HEK293 (cell line): Measurements from ENCODE around the gene NLGN1.

Experiments
- CTCF ChIA-PET: fragments of 350-600 bp; formaldehyde crosslinking; extraction: SDS; loops from one replicate; lab custom pipeline; 2021; ENCODE audit warnings: antibody characterized with exemption; lab: Yijun Ruan, JAX
- POLR2A ChIA-PET: fragments of 300-600 bp; formaldehyde crosslinking; extraction: SDS; loops from one replicate; lab custom pipeline; 2020; ENCODE audit warnings: antibody characterized with exemption, inconsistent platforms; lab: Yijun Ruan, JAX
- H3K27ac ChIP-seq: fragments of 200-500 bp; sonication (Bioruptor generic); 2 replicates; pipeline ENCODE4 v1.5.1; 2014; ENCODE audit warnings: low read depth, low read length, control low read depth, inconsistent platforms; ENCODE audit errors: extremely low read depth
- H3K36me3 ChIP-seq, 2 experiments: fragments of 200-500 bp in 1 of 2; sonication (Bioruptor generic) in 1 of 2; 1 replicate in 1 of 2; 2 replicates in 1 of 2; pipeline ENCODE4 v1.5.1; 2014 to 2017; ENCODE audit warnings: inconsistent platforms in 2 of 2, low read length in 2 of 2; ENCODE audit not compliant: control insufficient read depth in 2 of 2, insufficient read depth in 1 of 2
- H3K4me1 ChIP-seq: fragments of 200-500 bp; sonication (Bioruptor generic); 2 replicates; pipeline ENCODE4 v1.5.1; 2014; ENCODE audit warnings: mild to moderate bottlenecking, low read length, inconsistent platforms; ENCODE audit not compliant: control insufficient read depth, insufficient read depth
- H3K4me3 ChIP-seq: 2 replicates; pipeline ENCODE4 v1.5.1; 2011; ENCODE audit warnings: low read depth, mild to moderate bottlenecking, control low read depth, low read length, moderate library complexity
- H3K9me3 ChIP-seq: fragments of 200-500 bp; sonication (Bioruptor generic); 2 replicates; pipeline ENCODE4 v1.5.1; 2014; ENCODE audit warnings: low read depth, low read length, inconsistent platforms; ENCODE audit not compliant: control insufficient read depth, insufficient read depth
- GFI1B ChIP-seq: fragments of 450-650 bp; formaldehyde crosslinking; IDR thresholded peaks from 2 replicates; pipeline ENCODE4 v1.5.1; 2016; ENCODE audit warnings: missing biosample characterization, missing genetic modification characterization
- GLIS2 ChIP-seq: fragments of 450-650 bp; formaldehyde crosslinking; IDR thresholded peaks from 2 replicates; pipeline ENCODE4 v1.5.1; 2016; ENCODE audit warnings: missing biosample characterization, missing genetic modification characterization
- KLF1 ChIP-seq: fragments of 450-650 bp; formaldehyde crosslinking; IDR thresholded peaks from 2 replicates; pipeline ENCODE4 v1.5.1; 2016; ENCODE audit warnings: missing biosample characterization, missing genetic modification characterization
- SALL2 ChIP-seq: fragments of 450-650 bp; formaldehyde crosslinking; IDR thresholded peaks from 2 replicates; pipeline ENCODE4 v1.5.0; 2017; ENCODE audit warnings: missing biosample characterization, mild to moderate bottlenecking, missing genetic modification characterization, borderline replicate concordance
- SP7 ChIP-seq: fragments of 450-650 bp; formaldehyde crosslinking; IDR thresholded peaks from 2 replicates; pipeline ENCODE4 v1.5.1; 2016; ENCODE audit warnings: missing biosample characterization, missing genetic modification characterization
- ZNF121 ChIP-seq: fragments of 450-650 bp; formaldehyde crosslinking; IDR thresholded peaks from 2 replicates; pipeline ENCODE4 v1.5.1; 2016; ENCODE audit warnings: missing biosample characterization, missing genetic modification characterization
- ZNF132 ChIP-seq: fragments of 450-650 bp; formaldehyde crosslinking; IDR thresholded peaks from 2 replicates; pipeline ENCODE4 v1.5.1; 2017; ENCODE audit warnings: missing biosample characterization, missing genetic modification characterization, borderline replicate concordance
- ZNF157 ChIP-seq: fragments of 450-650 bp; formaldehyde crosslinking; IDR thresholded peaks from 2 replicates; pipeline ENCODE4 v1.5.1; 2016; ENCODE audit warnings: missing biosample characterization, missing genetic modification characterization
- ZNF202 ChIP-seq: fragments of 450-650 bp; formaldehyde crosslinking; IDR thresholded peaks from 2 replicates; pipeline ENCODE4 v1.5.1; 2016; ENCODE audit warnings: missing biosample characterization, missing genetic modification characterization, borderline replicate concordance
- ZNF214 ChIP-seq: fragments of 450-650 bp; formaldehyde crosslinking; IDR thresholded peaks from 2 replicates; pipeline ENCODE4 v1.5.1; 2017; ENCODE audit warnings: missing biosample characterization, mild to moderate bottlenecking, missing genetic modification characterization, borderline replicate concordance
- ZNF449 ChIP-seq: fragments of 450-650 bp; formaldehyde crosslinking; IDR thresholded peaks from 2 replicates; pipeline ENCODE4 v1.5.1; 2017; ENCODE audit warnings: missing biosample characterization, mild to moderate bottlenecking, missing genetic modification characterization, moderate library complexity
- ZNF558 ChIP-seq: fragments of 450-650 bp; formaldehyde crosslinking; IDR thresholded peaks from 2 replicates; pipeline ENCODE4 v1.5.1; 2016; ENCODE audit warnings: missing biosample characterization, missing genetic modification characterization
- ZNF600 ChIP-seq: fragments of 450-650 bp; formaldehyde crosslinking; IDR thresholded peaks from 2 replicates; pipeline ENCODE4 v1.5.1; 2016; ENCODE audit warnings: missing biosample characterization, missing genetic modification characterization
- ZNF621 ChIP-seq: fragments of 450-650 bp; formaldehyde crosslinking; IDR thresholded peaks from 2 replicates; pipeline ENCODE4 v1.5.1; 2017; ENCODE audit warnings: missing biosample characterization, missing genetic modification characterization
- ZNF670 ChIP-seq: fragments of 450-650 bp; formaldehyde crosslinking; IDR thresholded peaks from 2 replicates; pipeline ENCODE4 v1.5.1; 2016; ENCODE audit warnings: missing biosample characterization, missing genetic modification characterization, low read depth
- ZNF777 ChIP-seq: fragments of 450-650 bp; formaldehyde crosslinking; IDR thresholded peaks from 2 replicates; pipeline ENCODE4 v1.5.1; 2017; ENCODE audit warnings: missing biosample characterization, missing genetic modification characterization, borderline replicate concordance
- ZSCAN18 ChIP-seq: fragments of 450-650 bp; formaldehyde crosslinking; IDR thresholded peaks from 2 replicates; pipeline ENCODE4 v1.5.1; 2016; ENCODE audit warnings: missing biosample characterization, missing genetic modification characterization
- TF ChIP-seq, protein P1 (sequence below): fragments of 450-650 bp; formaldehyde crosslinking; IDR thresholded peaks from 2 replicates; pipeline ENCODE4 v1.5.1; 2016; ENCODE audit warnings: missing biosample characterization, missing genetic modification characterization, borderline replicate concordance
- TF ChIP-seq, protein P2 (sequence below): fragments of 450-650 bp; formaldehyde crosslinking; IDR thresholded peaks from 2 replicates; pipeline ENCODE4 v1.5.1; 2016; ENCODE audit warnings: missing biosample characterization, missing genetic modification characterization

The NLGN1 gene

DNA sequence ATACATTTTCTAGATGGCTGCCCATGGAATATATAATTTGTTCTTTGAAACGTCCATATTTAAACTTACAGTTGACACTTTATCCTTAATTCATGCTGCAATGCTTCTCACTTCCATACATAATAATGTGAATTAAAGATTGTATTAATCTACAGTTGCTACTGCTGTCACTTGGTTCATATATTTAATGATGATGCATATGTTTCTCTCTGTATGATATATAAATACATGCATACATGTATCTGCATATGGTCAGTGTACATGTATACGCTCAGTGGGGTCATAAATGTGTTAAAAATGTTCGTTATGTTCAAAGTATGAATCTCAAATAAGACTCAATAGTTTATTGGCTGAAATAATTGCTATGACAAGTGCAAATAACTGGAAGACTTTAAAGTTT is 382.5 kb downstream of the NLGN1 start:
- ChIA-PET CTCF (no interaction called here), POLR2A (no interaction called here)
- Histone ChIP-seq H3K9me3 (no peaks in the 10 kb centered on the region), H3K27ac (no peak overlapping the region)
- no peak for TF ChIP-seq ZSCAN18 (tag by site-specific recombination)
- TF ChIP-seq GLIS2 (tag by site-specific recombination), result no peak
- TF ChIP-seq ZNF449 (tag by site-specific recombination), result no peak
- no peak for TF ChIP-seq ZNF202
- TF ChIP-seq, protein P1, sequence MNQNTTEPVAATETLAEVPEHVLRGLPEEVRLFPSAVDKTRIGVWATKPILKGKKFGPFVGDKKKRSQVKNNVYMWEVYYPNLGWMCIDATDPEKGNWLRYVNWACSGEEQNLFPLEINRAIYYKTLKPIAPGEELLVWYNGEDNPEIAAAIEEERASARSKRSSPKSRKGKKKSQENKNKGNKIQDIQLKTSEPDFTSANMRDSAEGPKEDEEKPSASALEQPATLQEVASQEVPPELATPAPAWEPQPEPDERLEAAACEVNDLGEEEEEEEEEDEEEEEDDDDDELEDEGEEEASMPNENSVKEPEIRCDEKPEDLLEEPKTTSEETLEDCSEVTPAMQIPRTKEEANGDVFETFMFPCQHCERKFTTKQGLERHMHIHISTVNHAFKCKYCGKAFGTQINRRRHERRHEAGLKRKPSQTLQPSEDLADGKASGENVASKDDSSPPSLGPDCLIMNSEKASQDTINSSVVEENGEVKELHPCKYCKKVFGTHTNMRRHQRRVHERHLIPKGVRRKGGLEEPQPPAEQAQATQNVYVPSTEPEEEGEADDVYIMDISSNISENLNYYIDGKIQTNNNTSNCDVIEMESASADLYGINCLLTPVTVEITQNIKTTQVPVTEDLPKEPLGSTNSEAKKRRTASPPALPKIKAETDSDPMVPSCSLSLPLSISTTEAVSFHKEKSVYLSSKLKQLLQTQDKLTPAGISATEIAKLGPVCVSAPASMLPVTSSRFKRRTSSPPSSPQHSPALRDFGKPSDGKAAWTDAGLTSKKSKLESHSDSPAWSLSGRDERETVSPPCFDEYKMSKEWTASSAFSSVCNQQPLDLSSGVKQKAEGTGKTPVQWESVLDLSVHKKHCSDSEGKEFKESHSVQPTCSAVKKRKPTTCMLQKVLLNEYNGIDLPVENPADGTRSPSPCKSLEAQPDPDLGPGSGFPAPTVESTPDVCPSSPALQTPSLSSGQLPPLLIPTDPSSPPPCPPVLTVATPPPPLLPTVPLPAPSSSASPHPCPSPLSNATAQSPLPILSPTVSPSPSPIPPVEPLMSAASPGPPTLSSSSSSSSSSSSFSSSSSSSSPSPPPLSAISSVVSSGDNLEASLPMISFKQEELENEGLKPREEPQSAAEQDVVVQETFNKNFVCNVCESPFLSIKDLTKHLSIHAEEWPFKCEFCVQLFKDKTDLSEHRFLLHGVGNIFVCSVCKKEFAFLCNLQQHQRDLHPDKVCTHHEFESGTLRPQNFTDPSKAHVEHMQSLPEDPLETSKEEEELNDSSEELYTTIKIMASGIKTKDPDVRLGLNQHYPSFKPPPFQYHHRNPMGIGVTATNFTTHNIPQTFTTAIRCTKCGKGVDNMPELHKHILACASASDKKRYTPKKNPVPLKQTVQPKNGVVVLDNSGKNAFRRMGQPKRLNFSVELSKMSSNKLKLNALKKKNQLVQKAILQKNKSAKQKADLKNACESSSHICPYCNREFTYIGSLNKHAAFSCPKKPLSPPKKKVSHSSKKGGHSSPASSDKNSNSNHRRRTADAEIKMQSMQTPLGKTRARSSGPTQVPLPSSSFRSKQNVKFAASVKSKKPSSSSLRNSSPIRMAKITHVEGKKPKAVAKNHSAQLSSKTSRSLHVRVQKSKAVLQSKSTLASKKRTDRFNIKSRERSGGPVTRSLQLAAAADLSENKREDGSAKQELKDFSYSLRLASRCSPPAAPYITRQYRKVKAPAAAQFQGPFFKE (tag by site-specific recombination), result no peak
- no peak for TF ChIP-seq ZNF214 (tag by site-specific recombination)
- no peak for TF ChIP-seq SALL2 (tag by site-specific recombination)
- TF ChIP-seq ZNF132 (tag by site-specific recombination), result no peak
- no peak for TF ChIP-seq KLF1 (tag by site-specific recombination)
- no peak for TF ChIP-seq ZNF558
- TF ChIP-seq ZNF600 (tag by site-specific recombination), result no peak
- TF ChIP-seq SP7 (tag by site-specific recombination), result no peak
- TF ChIP-seq ZNF121, result no peak
- no peak for TF ChIP-seq ZNF777 (tag by site-specific recombination)
- TF ChIP-seq, all 188 proteins: peak for 0
- Histone ChIP-seq H3K36me3 (no peaks in the 10 kb centered on the region), H3K4me1 (no peaks in the 10 kb centered on the region), H3K4me3 (no peak overlapping the region)

GRCh38 chr3:173785004-173785403 is 387.5 kb downstream of the NLGN1 start:
- Histone ChIP-seq H3K36me3 (no peaks in the 10 kb centered on the region), H3K9me3 (no peaks in the 10 kb centered on the region), H3K4me1 (no peaks in the 10 kb centered on the region), H3K4me3 (no peak overlapping the region), H3K27ac (no peak overlapping the region)
- POLR2A ChIA-PET, result no interaction called here
- CTCF ChIA-PET, result no interaction called here
- TF ChIP-seq, protein P2, sequence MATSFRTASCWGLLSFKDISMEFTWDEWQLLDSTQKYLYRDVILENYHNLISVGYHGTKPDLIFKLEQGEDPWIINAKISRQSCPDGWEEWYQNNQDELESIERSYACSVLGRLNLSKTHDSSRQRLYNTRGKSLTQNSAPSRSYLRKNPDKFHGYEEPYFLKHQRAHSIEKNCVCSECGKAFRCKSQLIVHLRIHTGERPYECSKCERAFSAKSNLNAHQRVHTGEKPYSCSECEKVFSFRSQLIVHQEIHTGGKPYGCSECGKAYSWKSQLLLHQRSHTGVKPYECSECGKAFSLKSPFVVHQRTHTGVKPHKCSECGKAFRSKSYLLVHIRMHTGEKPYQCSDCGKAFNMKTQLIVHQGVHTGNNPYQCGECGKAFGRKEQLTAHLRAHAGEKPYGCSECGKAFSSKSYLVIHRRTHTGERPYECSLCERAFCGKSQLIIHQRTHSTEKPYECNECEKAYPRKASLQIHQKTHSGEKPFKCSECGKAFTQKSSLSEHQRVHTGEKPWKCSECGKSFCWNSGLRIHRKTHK (tag by site-specific recombination), result no peak
- TF ChIP-seq GFI1B (tag by site-specific recombination) (no peak), ZNF214 (tag by site-specific recombination) (no peak), ZNF157 (tag by site-specific recombination) (no peak), ZNF670 (tag by site-specific recombination) (no peak), ZNF621 (tag by site-specific recombination) (no peak)
- TF ChIP-seq, protein P1 (tag by site-specific recombination), result no peak
